Thoracic aorta (tissue), 2 donors: Measurements from ENCODE around the gene USP40. TPM values are rescaled to one million over a fixed set of nuclear protein-coding genes. Genes with fewer than 3 reads are reported as not detected.

Experiments used
- ATAC-seq: fragments of 150-250 bp; one replicate; pipeline ENCODE4 v1.8.0; 2017; ENCODE audit warnings: low read depth; ENCODE audit not compliant: insufficient number of reproducible peaks, low FRiP score
- DNase-seq: peaks from one replicate; pipeline ENCODE4 v3.0.0-alpha.2; 2020; ENCODE audit warnings: low spot score
- H3K27ac ChIP-seq, 2 donors: fragments of 200-600 bp; sonication (generic); 1 replicate in 1 of 2; 2 replicates in 1 of 2; pipeline ENCODE4 v1.5.1; 2016; ENCODE audit warnings: mild to moderate bottlenecking in 2 of 2, moderate library complexity in 2 of 2
- H3K27me3 ChIP-seq: fragments of 200-600 bp; sonication (generic); replicated peaks from 2 replicates; pipeline ENCODE4 v1.6.0; 2016; ENCODE audit warnings: mild to moderate bottlenecking; ENCODE audit not compliant: insufficient read depth
- H3K36me3 ChIP-seq: fragments of 200-600 bp; sonication (generic); one replicate; pipeline ENCODE4 v1.5.1; 2016
- H3K4me1 ChIP-seq, 2 donors: fragments of 200-600 bp; sonication (generic); 1 replicate in 1 of 2; 2 replicates in 1 of 2; pipeline versions ENCODE4 v1.5.1 to v1.6.0; 2016; ENCODE audit warnings: low read depth in 2 of 2, mild to moderate bottlenecking in 1 of 2; ENCODE audit not compliant: control insufficient read depth in 1 of 2
- H3K4me3 ChIP-seq: fragments of 200-600 bp; sonication (generic); 2 replicates; pipeline ENCODE4 v1.5.1; 2016; ENCODE audit warnings: mild to moderate bottlenecking
- H3K9me3 ChIP-seq: fragments of 200-600 bp; sonication (generic); 2 replicates; pipeline ENCODE4 v1.5.1; 2016
- CTCF ChIP-seq: fragments of 200-600 bp; sonication (generic); IDR thresholded peaks from one replicate; pipeline ENCODE4 v1.5.1; 2019; ENCODE audit warnings: antibody characterized with exemption
- total RNA-seq, 2 donors: library from RNA; depleted of rRNA; stranded (reverse); fragments of >200 nt; gene quantifications; one replicate each; pipeline versions ENCODE4 v1.1.0 to v1.2.3, GENCODE V29; 2016

USP40 gene
- total RNA-seq, 2 donors from 2014 or later, result 23.3 to 30.0 TPM

DNA sequence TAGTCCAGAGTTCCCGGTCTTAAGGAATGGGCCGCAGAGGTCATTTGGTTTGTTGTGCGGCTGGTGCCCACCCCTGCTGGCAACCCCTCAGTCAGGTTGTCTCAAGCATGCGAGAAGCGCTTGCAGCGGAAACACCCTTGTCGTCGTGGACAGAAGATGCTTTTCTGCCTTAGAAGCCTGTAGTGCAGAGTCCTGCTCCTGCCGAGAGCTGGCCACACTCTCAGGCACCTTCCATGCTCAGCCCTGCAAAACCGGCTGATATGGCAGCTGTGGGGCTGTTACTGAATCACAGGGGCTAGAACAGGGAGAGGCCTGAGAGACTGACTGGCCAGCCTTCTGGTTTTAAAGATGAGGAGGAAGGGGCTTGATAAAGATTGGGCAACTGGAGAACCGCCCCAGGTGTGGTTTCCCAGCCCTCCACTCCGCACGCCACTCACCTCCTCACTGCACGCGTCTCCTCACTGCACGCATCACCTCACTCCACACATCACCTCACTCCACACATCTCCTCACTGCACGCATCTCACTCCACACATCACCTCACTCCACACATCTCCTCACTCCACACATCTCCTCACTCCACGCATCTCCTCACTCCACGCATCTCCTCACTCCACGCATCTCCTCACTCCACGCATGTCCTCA, 103.6 kb downstream of the USP40 start:
- Histone ChIP-seq H3K4me3 (no peak overlapping the region), H3K9me3 (no peaks in the 10 kb centered on the region), H3K4me1 (no peaks in the 10 kb centered on the region), H3K36me3 (peaks cover 70% of the 10 kb centered on the region), H3K27me3 (no peaks in the 10 kb centered on the region), H3K27ac (no peak overlapping the region)
- no peak for DNase-seq
- no peak for ATAC-seq
- no peak for TF ChIP-seq CTCF

- peaks cover 70% of the 10 kb centered on the region for H3K36me3 ChIP-seq
- no peak for DNase-seq
Observed at GRCh38 chr2:233462202-233462785, 104.3 kb downstream of the USP40 start.

DNA sequence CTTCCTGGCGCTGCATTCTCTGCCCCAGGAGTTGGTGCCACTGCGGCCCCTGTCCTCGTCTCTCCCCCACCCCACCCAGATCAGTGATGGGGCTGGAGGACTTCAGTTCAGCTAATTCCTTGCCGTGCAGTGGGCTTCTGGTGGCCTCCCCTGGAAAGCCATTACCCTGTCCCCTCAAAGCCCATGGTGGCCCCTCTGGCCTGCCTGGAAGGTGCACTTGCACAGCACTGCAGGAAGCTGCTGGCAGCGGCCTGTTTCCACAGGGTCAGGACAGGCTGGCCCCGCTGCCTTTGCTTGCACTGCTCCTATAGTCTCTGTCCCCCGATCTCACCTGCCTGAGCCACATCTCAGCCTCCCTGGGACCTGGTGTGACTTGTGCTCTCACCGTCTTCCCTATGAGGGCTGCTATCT, 105.1 kb downstream of the USP40 start:
- Histone ChIP-seq H3K36me3 (peaks cover 73% of the 10 kb centered on the region), H3K9me3 (no peaks in the 10 kb centered on the region), H3K4me3 (no peak overlapping the region), H3K4me1 (no peaks in the 10 kb centered on the region), H3K27ac (no peak overlapping the region), H3K27me3 (no peaks in the 10 kb centered on the region)
- ATAC-seq (no peak), DNase-seq (no peak)
- TF ChIP-seq CTCF, result no peak

More at GRCh38 chr2:233462202-233462785, 104.3 kb downstream of the USP40 start:
- Histone ChIP-seq H3K27ac (no peak overlapping the region), H3K9me3 (no peaks in the 10 kb centered on the region), H3K4me3 (no peak overlapping the region), H3K4me1 (no peaks in the 10 kb centered on the region), H3K27me3 (no peaks in the 10 kb centered on the region)
- no peak for TF ChIP-seq CTCF
- ATAC-seq, result no peak

DNA sequence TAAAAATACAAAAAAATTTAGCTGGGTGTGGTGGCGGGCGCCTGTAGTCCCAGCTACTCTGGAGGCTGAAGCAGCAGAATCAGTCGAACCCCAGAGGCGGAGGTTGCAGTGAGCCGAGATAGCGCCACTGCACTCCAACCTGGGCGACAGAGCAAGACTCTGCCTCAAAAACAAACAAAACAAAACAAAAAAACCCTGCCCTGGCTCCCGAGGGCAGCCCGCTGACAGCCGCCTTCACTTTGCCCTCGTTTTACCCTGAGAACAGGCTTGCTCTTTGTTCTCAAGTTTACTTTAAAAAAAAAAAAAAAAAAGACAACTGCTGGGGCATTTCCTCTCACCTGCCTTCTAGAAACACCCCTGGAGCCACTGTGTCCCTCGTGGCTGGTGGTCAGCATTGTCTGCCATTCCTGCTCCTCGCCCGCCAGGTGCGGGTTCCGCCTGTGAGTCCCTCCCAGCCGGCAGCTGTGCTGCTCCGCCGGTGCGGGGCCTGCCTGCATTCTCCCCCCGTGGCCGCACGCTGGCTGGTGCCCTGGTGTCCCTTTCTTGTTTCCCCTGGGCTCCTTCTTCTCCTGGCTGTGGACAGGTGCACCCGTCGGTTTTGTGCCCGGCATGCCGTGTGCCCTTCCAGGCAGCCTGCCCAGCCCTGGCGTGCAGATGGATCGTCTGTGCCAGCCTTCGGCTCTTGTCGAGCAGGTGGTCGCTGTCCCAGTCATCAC, 105.7 kb downstream of the USP40 start:
- no peak overlapping the region for H3K27ac ChIP-seq
- H3K4me3 ChIP-seq, result no peak overlapping the region
- no peak for TF ChIP-seq CTCF
- H3K4me1 ChIP-seq, result no peaks in the 10 kb centered on the region
- peaks cover 73% of the 10 kb centered on the region for H3K36me3 ChIP-seq
- no peak for DNase-seq
- no peaks in the 10 kb centered on the region for H3K9me3 ChIP-seq
- H3K27me3 ChIP-seq, result no peaks in the 10 kb centered on the region
- no peak for ATAC-seq

GRCh38 chr2:233459426-233459825, 107.2 kb downstream of the USP40 start:
- no peaks in the 10 kb centered on the region for H3K4me1 ChIP-seq
- H3K4me3 ChIP-seq, result no peak overlapping the region
- no peaks in the 10 kb centered on the region for H3K9me3 ChIP-seq
- TF ChIP-seq CTCF, result no peak
- ATAC-seq, result no peak
- H3K27me3 ChIP-seq, result no peaks in the 10 kb centered on the region
- DNase-seq, result no peak
- peaks cover 80% of the 10 kb centered on the region for H3K36me3 ChIP-seq
- H3K27ac ChIP-seq, result no peak overlapping the region
